Activated CD8-positive, alpha-beta memory T cell treated with anti-CD3 and anti-CD28 coated beads for 4 hours (primary cell): ENCODE measurements around the gene TOPORS.
"Not testable (repeated sequence)": the region's sequence is repeated elsewhere in the genome, so short reads cannot be mapped to it uniquely, and the experiment has no call there.

Source experiments
- DNase-seq, 2 donors: peaks; one replicate each; pipeline ENCODE4 v3.0.0-alpha.2; 2020; ENCODE audit warnings: low read depth in 2 of 2

TOPORS gene

GRCh38 chr9:32552172-32552872 lies at the start of gene TOPORS, which contains the start of gene SMIM27:
Gene TOPORS (minus strand): TSS chr9:32552586. CDS start chr9:32552436, 150 bp downstream.
Gene SMIM27 (plus strand): TSS chr9:32552327. CDS start chr9:32552435, 108 bp downstream.
- DNase-seq: peak; percentile 82 to 84

- DNase-seq: not testable (repeated sequence)
Observed at GRCh38 chr9:32599021-32599420, 46.6 kb upstream of the TOPORS start.

- no peak for DNase-seq
Observed at GRCh38 chr9:32596936-32597335, 44.5 kb upstream of the TOPORS start.

- no peak for DNase-seq
Observed at GRCh38 chr9:32596096-32596865, 43.9 kb upstream of the TOPORS start.

GRCh38 chr9:32590898-32591297 lies 38.5 kb upstream of the TOPORS start:
- DNase-seq: no peak

GRCh38 chr9:32590476-32590875 lies 38.1 kb upstream of the TOPORS start:
- no peak for DNase-seq

GRCh38 chr9:32589083-32589723 lies 36.8 kb upstream of the TOPORS start:
- DNase-seq: no peak

DNA sequence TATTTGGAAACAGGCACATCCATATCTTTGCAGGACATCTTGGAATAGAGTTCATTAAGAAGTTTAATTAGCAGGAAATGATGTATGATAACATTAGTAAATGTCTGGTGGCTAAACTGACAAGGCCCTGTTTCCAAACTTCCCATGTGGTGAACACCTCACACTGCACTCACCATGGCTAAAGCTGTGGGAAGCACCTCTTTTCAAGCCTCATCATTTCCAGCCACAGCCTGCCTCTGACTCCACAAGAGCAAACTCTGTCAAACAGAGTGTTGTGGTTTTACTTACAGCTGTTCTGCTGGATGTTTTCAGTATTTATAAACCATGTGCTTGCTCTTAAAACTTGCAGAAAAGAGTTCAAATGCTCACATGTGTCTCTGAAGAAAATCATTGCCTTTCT lies 35.5 kb upstream of the TOPORS start:
- DNase-seq: no peak

GRCh38 chr9:32584784-32585183 lies 32.4 kb upstream of the TOPORS start:
- no peak for DNase-seq

- DNase-seq: no peak
Observed at GRCh38 chr9:32581512-32582143, 29.2 kb upstream of the TOPORS start.

DNA sequence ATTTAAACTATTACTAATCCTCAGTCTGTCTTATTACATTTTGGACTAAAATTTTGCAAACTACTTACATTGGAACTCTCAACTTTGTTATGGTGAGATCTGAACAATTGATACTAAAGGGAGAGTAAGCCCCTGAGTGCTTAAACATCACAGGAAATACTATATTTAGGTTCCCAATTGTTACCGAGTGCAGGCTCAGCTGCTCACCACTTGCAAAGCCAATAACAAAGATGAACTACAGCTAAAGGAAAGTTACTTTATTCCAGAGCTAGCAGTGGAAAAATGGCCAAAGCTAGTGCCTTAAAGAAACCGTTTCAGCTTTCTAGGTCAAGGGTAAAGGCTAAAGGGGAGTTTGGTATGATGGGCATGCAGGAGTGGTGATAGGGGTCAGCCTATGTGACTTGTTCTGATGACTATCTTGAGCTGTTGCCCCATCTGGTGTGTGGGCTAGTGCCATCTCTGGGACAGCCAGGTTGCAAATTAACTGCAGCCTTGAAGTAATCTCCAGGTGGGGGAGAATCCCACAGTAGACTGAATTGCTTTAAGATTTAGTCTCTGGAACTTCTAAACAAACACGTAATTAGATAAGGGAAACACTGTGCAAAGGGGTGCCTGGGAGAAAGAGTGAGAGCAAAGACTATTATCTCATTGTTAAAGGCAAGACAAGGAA lies 28.4 kb upstream of the TOPORS start:
- no peak for DNase-seq

DNA sequence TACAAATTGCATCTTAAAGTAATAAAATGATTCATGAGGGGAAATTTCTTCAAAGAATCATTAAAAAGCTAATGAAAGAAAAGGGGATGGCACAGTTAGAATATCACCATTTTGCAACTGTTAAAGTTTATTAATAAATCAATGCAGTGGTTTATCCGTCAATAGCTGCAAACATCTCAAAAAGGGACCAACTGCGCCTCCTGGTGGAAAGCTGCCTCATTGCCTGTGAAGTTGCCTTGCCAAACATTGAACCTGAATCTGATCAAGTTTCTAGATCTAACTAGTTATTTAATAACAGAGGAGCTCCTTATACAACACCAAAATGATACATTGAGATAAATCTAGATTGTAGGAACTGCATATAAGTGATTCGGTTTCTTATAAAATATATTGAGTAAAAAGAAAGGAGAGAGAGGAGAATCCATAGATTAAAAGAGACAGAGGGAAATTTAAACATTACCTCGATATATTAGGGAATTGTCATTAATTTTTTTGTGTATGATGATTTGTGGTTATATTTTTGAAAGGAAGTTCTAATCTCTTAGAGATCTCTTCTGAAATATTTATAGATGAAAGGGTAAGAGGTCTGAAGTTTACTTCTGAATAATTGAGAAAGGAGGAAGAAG lies 27.4 kb upstream of the TOPORS start:
- peak; percentile 44 to 57 for DNase-seq

GRCh38 chr9:32578976-32579375 lies 26.6 kb upstream of the TOPORS start:
- no peak for DNase-seq

- DNase-seq: no peak
Observed at GRCh38 chr9:32577316-32577715, 24.9 kb upstream of the TOPORS start.

DNA sequence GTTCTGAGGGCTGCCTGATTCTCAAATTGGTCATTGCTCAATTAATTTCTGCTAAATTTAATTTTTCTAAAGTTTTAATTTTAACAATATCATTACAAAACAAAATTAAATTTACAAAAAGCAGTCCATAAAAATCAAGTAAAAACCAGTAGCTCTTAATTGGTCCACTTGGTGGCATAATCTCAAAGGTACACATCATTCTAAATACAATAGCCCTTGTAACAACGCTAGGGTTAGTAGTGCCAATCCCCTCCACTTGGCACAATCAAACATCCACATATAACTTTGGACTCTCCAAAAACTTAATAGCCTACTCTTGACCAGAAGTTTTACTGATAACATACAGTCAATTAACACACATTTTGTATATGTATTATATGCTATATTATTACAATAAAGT lies 22.5 kb upstream of the TOPORS start:
- no peak for DNase-seq

DNA sequence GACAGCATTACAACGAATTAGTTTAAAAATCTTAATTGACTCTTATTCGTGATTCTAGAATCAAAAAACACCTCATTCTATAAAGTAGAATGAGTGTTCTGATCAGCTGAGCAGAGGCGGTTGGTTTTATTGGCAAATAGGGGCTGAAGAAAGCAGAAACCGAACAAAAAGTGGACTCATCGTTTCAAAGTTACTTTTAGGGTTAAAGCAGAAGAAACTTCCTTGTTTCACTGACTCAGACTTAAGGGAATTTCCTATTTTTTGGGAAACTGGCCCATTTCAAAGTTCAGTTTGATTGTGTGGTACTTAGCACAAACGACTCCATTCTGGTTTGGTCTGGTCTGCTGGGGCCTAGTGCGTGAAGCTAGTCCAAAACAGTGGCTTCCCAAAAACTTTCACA lies 21.4 kb upstream of the TOPORS start:
- no peak for DNase-seq

- DNase-seq: peak; percentile 94 to 95
Observed at GRCh38 chr9:32572900-32573523, 20.6 kb upstream of the TOPORS start, which contains the start of gene NDUFB6. Gene NDUFB6 (minus strand): TSS chr9:32573159. CDS start chr9:32573060, 99 bp downstream.

DNA sequence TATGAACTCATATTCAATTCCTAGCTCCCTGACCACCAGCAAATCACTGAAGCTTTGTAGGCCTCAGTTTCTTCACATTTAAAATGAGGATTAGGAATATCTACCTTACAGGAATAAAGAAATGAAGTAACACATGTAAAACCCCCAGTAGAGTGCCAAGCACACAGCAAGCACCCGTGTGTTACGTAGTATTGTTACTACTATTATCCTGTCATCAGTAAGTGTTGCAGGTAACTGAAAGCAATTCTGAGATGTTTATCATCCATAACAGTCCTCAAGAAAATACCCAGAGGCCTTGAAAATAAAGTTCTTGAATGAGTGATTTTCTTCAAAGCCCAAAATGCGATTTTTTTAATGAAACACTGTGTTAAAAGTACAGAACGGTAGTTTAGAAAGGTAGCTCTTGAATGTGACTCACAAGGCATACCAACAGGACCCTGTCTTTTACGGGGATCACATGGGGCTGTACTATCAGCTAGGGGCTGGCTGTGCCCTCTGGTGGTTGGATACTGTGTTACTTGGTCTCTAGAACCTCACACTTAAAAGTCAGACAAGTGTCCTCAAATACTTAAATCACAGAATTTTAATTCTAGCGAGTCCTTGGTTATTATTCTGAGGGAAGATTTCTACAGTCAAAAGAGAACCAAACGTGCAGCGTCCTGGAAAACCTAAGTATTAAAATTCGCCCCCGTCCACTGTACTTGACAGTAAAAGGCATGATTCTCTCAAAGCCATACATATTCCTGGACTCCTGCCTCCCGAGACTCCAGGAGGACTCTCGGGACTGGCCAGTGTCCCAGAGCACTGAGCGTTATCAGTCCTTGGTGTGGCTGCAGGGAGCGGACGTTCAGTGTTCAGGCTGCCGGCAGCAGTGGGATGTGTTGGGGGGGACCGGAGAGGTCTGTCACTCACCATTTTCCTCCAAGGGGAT lies 19.8 kb upstream of the TOPORS start:
- DNase-seq: peak; percentile 55 to 66

DNA sequence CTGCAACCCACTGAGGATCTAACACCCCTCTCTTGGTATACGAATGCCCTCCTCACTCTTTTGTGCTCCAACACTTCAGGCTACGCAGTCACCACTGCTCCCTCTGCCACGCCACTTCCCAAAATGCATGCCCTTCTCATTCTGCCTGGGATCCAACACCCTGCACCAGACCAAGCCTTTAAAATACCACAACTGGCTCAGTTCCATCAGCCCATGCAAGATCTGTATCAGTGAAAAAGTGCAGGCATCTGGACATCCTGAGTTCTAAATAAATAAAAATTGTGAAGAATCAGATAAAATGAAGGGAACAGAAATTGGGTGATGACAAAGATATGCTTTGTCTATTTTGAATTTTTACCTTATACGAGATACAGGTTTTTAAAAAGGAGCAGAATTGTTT lies 17.9 kb upstream of the TOPORS start:
- DNase-seq: no peak
